GM10847 (cell line): ENCODE results near the gene ORMDL3.

ENCODE experiments used
- POLR2A ChIP-seq: IDR thresholded peaks from 2 replicates; pipeline ENCODE4 v1.6.1; 2011; ENCODE audit not compliant: insufficient read length; ENCODE audit errors: extremely low read depth

Gene ORMDL3

DNA sequence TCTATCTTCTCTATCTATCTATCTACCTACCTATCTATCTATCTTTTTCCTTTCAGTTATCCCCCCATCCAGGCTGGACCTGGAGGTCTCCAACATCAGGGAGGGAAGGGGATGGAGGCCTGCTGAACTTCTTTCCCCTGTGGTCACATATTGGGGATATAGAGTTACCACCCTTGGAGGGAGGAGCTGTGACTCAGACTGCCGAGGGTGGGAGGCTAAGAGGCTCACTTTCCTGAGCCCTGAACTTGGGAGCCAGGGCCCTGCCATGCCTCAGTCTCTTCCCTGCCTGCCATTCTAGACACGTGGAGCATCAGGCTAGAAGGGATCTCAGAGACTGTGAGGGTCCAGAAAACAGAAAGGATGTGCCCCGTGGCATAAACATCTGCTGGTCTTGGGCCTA, 8.5 kb upstream of the ORMDL3 start:
- TF ChIP-seq POLR2A = no peak

DNA sequence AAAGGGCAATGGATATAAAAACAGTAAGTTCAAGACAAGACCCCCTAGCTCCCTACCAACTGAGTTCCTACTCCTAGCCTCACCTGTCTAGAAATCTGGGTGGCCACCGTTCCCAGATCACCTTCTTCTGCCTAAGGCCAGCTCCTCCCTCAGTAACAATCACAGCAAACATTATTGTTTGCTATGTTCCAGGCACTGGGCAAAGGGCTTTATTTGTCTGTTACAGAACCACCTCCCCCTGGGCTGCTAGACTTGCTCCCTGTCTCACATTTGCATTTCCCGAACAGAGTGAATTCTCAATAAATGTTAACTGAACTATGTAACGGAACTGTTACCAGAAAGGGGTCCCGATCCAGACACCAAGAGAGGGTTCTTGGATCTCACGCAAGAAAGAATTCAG, 6.9 kb upstream of the ORMDL3 start:
- no peak for TF ChIP-seq POLR2A

DNA sequence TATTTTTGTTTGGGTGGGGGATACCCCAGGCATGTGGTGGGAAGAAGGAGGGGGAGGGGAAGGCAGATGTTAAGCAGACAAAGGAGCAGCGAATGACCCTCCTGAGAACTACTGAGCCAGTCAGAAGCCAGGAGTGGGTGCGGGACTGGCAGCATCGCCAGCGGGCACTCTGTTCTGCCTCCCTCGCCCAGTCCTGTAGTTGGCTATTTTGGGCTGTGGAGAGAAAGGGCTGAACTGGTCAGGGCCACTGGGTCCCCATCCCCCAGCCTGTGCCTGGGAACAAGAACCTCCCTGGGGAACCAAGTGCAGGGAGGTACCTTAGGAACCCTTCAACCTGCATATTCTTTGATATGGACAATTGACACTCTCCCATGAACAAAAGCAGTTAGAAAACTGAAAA, 6.5 kb upstream of the ORMDL3 start:
- TF ChIP-seq POLR2A = no peak

DNA sequence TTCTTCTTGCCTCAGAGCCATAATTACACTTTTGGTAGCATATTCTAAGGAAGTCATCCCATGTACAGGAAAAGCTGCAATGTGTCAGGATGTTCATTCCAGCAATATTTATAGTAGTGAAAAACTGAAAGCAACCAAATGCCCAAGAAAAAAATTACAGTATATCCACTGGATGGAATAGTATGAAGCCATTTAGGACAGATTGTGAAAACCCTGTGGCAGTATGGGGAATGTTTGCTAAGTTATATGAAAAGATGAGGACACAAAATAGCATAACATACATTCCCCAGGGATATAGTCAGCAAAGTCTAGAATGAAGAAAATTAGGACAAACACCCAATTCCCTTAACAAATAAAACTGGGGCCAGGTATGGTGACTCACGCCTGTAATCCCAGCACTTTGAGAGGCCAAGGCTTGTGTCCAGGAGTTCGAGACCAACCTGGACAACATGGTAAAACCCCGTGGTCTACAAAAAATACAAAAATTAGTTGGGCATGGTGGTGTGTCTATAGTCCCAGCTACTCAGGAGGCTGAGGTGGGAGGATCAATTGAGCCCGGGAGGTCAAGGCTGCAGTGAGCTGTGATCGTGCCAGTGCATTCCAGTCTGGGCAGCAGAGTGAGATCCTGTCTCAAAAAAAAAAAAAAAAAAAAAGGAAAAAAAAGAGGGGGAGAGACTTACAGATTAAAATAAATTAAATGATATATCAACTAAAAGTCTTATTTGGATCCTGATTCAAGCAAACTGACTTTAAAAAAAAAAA, 2.4 kb upstream of the ORMDL3 start:
- no peak for TF ChIP-seq POLR2A

DNA sequence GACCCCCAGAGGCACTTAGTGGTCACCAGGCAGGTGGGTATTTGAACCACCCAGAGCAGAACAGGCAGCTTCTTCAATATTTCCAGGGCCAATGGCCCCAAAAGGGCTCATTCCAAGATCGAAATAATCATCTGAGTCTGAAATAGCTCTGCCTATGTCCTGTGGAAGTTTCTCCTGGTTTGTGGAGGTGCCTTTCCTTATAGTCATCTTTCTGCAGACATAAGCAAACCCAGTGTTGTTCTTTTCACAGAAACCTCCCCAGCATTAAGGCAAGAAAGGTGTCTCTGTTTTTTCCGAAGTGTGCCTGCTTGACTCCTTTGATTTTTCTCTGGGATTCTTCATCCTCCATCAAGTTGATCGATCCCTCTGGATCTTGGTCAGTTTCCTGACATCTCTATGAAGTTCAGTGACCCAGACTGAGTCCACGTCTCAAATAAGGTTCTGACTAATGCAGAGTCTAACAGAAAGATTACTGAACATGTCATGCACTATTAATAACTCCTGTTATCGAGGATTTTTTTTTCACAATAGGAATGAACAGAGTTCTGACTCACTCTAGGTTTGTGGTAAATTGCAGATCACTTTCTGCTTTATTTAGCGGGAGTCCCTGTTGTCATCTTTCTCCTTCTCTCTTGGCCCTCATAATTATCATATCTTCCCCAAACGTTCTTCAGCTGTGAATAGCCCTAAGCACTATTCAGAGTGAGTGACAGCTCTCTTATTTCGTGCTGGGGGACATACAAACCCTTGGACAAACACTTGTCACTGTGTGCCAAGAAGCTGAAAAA, 1.7 kb upstream of the ORMDL3 start:
- TF ChIP-seq POLR2A = no peak

DNA sequence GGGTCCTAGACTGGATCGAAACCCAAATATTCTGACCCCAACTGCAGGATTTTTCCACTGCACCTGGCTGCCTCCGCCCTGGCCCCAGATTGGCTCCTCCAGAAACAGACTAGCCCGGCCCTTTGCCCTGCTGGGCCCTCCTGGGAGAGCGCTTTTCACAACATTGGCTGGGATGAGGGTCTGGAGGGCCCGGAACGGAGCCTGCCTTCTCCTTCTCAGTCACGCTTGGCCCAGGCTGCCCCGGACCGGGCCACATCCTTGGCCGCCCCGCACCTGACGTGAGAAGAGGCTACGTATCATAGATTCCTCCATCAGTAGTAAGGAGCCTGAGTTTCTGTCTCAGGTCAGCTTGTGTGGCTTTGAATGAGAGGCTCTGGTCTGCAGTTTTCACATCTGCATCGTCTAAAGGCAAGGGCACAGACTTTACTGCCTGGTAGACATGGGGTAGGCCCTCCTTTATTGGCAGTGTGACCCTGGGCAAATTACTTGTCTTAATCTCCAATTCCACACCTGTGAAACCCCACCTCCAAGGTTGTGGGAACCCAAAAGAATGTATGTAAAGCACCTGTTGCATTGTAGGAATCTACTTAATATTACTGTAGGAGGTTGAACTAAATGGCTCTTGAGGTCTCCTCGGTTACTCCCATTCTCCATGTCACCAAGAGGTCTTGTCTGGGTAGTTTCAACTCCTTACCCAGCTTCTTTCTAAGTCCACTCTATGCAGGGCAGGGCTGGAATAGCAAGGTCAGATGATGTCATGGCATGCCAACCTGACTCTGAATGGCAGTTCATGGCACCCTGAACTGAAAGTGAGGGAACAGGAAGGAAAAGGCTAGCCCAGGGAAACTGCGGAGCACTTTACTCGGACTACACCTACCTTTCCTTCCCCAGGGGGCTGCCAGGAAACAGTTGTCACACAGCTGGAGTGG, 792 bp upstream of the ORMDL3 start:
- TF ChIP-seq POLR2A = no peak

DNA sequence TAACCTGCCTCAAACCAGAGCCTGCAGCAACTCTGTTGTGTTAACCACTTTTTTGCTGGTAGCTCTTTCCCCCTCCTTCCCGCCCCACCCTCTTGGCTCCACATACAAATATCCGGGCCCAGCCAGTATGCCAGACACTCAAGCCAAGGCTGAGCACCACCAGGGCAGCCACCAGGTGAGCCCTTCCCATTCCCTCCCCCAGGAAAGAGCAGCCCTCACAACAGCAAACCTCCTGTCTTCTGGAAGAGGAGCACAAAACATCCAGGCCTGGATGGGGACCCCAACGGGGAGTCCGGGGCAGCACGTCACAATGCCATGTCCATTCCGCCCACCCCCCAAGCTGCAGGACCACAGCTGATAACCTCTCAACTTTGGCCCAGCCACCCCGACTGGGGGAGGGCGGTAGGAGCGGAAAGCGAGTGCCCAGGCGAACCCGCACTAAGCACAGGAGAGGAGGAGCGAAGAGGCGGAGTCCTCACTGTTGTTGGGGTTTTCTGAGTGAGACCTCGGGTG, 757 bp downstream of the ORMDL3 start:
- peak; percentile 20 for TF ChIP-seq POLR2A

DNA sequence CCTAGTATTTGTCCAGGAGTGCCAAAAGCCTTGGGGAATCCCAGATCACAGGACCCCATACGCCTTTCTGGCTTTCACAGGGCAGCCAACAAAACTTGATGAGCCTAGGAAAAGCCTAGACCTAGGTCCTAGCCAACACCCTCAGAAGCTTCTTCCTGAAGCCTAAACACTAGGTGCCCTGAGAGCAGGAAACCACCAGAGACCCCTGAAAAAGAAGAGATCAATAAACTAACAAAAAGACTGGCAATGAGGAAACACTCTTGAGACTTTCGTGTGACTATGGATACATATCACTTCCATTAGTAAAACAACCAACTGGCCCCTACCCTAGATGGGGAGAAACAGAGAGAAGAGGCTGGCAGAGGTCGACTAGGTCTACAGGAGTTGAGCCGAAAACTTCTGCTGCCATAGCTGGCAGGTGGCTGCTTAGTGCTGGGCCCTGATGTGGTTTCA, 1.2 kb downstream of the ORMDL3 start:
- no peak for TF ChIP-seq POLR2A

DNA sequence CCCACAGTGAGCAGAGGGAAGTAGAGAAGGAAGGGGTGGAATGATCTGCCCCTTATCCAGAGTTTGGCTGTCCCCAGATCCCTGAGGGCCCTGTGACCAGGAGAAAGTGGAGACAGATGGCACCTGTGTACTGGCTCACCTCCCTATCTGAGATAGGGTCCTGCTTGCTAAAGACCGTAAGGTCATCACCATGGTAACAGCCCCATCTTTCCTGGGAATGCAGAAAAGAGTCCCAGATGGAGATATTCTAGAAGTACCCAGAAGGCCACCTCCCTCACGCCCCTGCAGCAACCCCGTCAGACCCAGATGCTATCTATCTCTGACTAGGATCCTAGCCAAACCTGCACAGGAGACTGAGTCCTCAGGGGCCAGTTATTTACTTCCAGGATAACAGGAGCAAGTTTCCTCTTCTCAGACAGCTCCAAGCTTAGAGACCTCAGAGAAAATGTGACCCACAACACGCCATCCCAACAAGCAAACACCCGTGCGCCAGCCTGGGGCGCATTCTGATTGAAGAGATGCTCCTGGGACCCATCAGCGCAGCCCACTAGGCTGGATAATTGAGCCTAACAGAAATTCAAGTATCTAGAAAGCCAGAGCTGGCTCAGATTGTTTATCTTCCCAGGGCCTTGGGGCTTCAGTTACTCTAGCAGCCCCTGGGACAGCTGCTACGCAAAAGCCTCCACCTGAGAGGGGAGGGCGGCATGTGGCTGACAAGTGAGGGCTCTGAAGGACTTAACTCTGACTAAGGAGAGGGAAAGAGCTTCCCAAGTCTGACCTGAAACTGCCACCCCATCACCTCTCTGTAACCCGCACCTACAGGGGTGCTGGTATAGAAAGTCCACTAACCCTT, 1.9 kb downstream of the ORMDL3 start:
- TF ChIP-seq POLR2A = no peak

DNA sequence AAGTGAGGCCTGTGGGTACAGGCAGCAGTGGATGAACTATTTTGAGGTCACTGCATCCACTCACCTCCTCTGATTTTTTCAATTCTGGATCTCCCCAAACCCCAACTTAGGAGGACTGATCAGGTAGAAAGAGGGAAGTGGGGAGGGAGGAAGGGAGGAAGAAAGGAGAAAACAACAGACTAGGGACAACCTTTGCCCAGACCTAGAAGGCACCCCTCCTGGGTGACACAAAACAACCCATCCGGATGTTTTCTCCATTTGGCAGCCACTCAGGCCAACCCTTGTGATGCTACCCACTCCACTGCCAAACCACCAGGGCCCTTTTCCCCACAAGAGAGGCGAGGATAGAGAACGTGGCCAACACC, 2.7 kb downstream of the ORMDL3 start:
- TF ChIP-seq POLR2A = no peak

DNA sequence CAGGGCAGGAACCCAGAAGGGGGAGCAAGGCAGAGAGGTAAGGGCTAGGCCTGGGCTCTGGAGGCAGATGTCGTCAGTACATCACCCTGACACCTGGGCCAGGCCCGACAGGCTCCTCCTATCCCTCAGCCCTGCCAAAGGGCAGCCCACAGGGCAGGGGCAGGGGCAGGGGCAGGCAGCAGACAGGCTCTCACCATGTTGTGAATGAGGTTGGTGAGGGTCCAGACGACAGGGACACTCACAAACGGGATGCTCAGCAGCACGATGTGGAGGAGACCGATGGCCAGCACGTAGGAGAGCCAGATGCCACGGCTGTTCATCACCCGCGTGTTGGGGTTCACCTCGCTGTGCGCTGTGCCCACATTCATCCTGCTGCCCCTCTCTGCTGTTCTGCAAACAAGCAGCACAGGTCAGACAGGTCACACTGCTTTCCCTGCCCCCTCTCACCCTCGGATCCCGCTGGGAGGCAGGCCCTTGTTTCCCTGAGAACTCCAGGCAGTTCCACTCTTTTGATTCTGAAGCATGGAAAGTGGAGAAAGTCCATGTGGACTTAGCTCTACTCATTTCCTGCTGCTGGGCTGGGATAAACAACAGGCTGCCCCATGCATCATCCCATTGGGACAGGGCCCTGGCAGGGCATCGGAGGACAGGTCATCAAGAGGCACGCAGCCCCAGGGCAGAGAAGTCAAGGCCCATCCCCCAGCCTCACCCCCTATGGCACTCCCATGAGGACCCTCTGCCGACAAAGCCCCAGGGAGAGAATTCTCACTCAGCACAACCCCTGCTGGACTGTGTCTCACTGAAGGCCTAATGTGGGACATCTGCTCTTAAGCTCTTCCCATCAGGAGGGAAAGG, 3.3 kb downstream of the ORMDL3 start:
- no peak for TF ChIP-seq POLR2A

DNA sequence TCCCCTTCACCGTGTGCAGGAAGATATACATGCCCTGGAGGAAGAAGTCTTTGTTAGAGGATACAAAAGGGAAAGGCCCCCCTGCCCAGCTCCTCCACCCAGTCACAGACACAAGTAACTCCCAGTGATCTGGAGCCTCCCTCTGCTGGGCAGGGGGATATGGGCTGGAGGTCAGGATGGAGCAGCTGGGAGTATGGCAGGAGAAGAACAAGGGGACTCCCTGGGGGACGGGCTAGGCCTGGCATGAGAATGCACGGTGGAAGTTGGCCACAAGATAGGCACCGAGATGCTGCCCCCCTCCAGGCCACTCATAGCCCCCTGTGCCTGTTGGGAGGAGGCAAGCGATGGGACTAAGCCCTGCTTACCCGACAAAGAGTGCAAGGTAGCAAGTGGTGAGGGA, 4.2 kb downstream of the ORMDL3 start:
- TF ChIP-seq POLR2A = no peak

DNA sequence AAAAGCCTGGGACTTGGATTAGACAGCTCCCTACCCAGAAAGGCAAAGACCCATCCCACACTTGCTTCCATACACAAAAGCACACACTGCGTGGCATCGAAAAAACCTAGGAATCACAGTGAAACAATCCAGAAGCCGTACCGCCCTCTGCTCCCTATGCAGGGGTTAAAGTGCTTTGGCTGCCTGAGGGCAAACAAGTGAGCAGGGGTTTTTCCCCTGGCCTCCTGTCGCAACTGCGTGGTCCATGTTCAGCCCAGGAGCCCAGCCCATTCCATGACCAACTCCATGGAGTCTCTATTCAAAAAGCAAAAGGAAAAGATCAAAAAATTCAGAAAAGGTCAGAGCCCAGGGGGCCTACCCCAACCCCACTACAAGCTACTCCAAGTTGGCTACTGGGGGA, 5.4 kb downstream of the ORMDL3 start:
- TF ChIP-seq POLR2A = no peak
